ENCODE measurements around the gene BAIAP2L1.

GRCh38 chr7:98323597-98324322, 77.1 kb downstream of the BAIAP2L1 start:
- TF ChIP-seq, protein P1, sequence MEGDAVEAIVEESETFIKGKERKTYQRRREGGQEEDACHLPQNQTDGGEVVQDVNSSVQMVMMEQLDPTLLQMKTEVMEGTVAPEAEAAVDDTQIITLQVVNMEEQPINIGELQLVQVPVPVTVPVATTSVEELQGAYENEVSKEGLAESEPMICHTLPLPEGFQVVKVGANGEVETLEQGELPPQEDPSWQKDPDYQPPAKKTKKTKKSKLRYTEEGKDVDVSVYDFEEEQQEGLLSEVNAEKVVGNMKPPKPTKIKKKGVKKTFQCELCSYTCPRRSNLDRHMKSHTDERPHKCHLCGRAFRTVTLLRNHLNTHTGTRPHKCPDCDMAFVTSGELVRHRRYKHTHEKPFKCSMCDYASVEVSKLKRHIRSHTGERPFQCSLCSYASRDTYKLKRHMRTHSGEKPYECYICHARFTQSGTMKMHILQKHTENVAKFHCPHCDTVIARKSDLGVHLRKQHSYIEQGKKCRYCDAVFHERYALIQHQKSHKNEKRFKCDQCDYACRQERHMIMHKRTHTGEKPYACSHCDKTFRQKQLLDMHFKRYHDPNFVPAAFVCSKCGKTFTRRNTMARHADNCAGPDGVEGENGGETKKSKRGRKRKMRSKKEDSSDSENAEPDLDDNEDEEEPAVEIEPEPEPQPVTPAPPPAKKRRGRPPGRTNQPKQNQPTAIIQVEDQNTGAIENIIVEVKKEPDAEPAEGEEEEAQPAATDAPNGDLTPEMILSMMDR (IDR thresholded peaks at IDR 0.05) = no peak
- TF ChIP-seq POLR2A (IDR thresholded peaks at IDR 0.05) = no peak

All from esophagus squamous epithelium (tissue), 4 donors.